HCT116 (cell line): ENCODE measurements around the gene EDEM3. TPM values are rescaled to one million over a fixed set of nuclear protein-coding genes. Genes with fewer than 3 reads are reported as not detected.

Experiments
- ATAC-seq: fragments of 200-7000 bp; cut with Tn5 transposase; 2 replicates; pipeline ENCODE4 v1.9.1; 2020; ENCODE audit warnings: mild to moderate bottlenecking, moderate library complexity
- BruUV-seq: library from RNA; stranded (reverse); fragments of 400-500 nt; replicated peaks from 2 replicates; lab custom pipeline; 2021; lab: Mats Ljungman, UMichigan
- CTCF ChIA-PET: fragments of 300-600 bp; sonication (Branson Sonifier 250); formaldehyde crosslinking; loops from one replicate; lab custom pipeline; 2021; ENCODE audit warnings: antibody characterized with exemption; lab: Charles Lee
- POLR2A ChIA-PET: fragments of 300-600, 350-600 bp; sonication (Branson Sonifier 250); formaldehyde crosslinking; loops from one replicate; lab custom pipeline; 2021; ENCODE audit warnings: antibody characterized with exemption; lab: Charles Lee
- RAD21 ChIA-PET, 2 experiments: fragments of 300-600 bp; sonication (Branson Sonifier 250); formaldehyde crosslinking; loops; one replicate each; lab custom pipeline; 2023; ENCODE audit warnings: low total read pairs in 2 of 2; ENCODE audit not compliant: uncharacterized antibody in 2 of 2, unreplicated experiment in 2 of 2, low non-redundant PET in 1 of 2; lab: Charles Lee
- DNase-seq: peaks from one replicate; pipeline ENCODE4 v3.0.0-alpha.2; 2010; ENCODE audit warnings: low read depth, low spot score
- H2AFZ ChIP-seq: fragments of 200-600 bp; shearing (Covaris generic), sonication (generic); 2 replicates; pipeline ENCODE4 v1.6.1; 2017; ENCODE audit warnings: low read depth, mixed run types, mixed read lengths, antibody characterized with exemption, low read length; ENCODE audit not compliant: poor library complexity, severe bottlenecking
- H3K27ac ChIP-seq: 2 replicates; pipeline ENCODE4 v1.5.1; 2012; ENCODE audit warnings: low read depth, low read length
- H3K27me3 ChIP-seq: fragments of 200-600 bp; sonication (generic); 2 replicates; pipeline ENCODE4 v1.6.1; 2016; ENCODE audit warnings: mixed run types, low read length, mixed read lengths; ENCODE audit not compliant: insufficient read depth
- H3K36me3 ChIP-seq, 2 experiments: fragments of 200-500 bp in 1 of 2; fragments of 200-600 bp in 1 of 2; sonication (Bioruptor generic) in 1 of 2; sonication (generic) in 1 of 2; 2 replicates each; pipeline versions ENCODE4 v1.5.1 to v1.6.1; 2014 to 2016; ENCODE audit warnings: low read length in 2 of 2, inconsistent platforms in 1 of 2, mixed read lengths in 1 of 2, mixed run types in 1 of 2; ENCODE audit not compliant: insufficient read depth in 2 of 2, control insufficient read depth in 1 of 2
- H3K4me1 ChIP-seq, 2 experiments: fragments of 200-600 bp in 1 of 2; sonication (generic) in 1 of 2; 2 replicates each; pipeline versions ENCODE4 v1.5.1 to v1.6.1; 2012 to 2017; ENCODE audit warnings: low read length in 2 of 2, inconsistent platforms in 1 of 2, mild to moderate bottlenecking in 1 of 2, mixed read lengths in 1 of 2, mixed run types in 1 of 2, moderate library complexity in 1 of 2; ENCODE audit not compliant: insufficient read depth in 2 of 2, control insufficient read depth in 1 of 2
- H3K4me2 ChIP-seq: fragments of 200-600 bp; sonication (generic); 2 replicates; pipeline ENCODE4 v1.6.1; 2017; ENCODE audit warnings: mixed run types, low read length, mixed read lengths
- H3K4me3 ChIP-seq, 2 experiments: fragments of 200-600 bp in 1 of 2; sonication (generic) in 1 of 2; replicated peaks in 1 of 2; 2 replicates each; pipeline ENCODE4 v1.5.1; 2011 to 2016; ENCODE audit warnings: low read length in 2 of 2, control low read depth in 1 of 2, low read depth in 1 of 2, mild to moderate bottlenecking in 1 of 2, mixed read lengths in 1 of 2, mixed run types in 1 of 2
- H3K79me2 ChIP-seq: fragments of 200-600 bp; sonication (generic); 2 replicates; pipeline ENCODE4 v1.6.1; 2017; ENCODE audit warnings: mild to moderate bottlenecking, mixed run types, low read length, moderate library complexity, mixed read lengths; ENCODE audit not compliant: insufficient read depth
- H3K9ac ChIP-seq: fragments of 200-600 bp; sonication (generic); 2 replicates; pipeline ENCODE4 v1.6.1; 2016; ENCODE audit warnings: low read length, mixed read lengths
- H3K9me2 ChIP-seq: fragments of 200-600 bp; sonication (generic), shearing (Covaris generic); 2 replicates; pipeline ENCODE4 v1.6.1; 2017; ENCODE audit warnings: mixed run types, mild to moderate bottlenecking, moderate library complexity; ENCODE audit not compliant: insufficient read depth
- H3K9me3 ChIP-seq, 2 experiments: fragments of 200-500 bp in 1 of 2; fragments of 200-600 bp in 1 of 2; sonication (Bioruptor generic) in 1 of 2; sonication (generic) in 1 of 2; 2 replicates each; pipeline ENCODE4 v1.6.1; 2014 to 2017; ENCODE audit warnings: low read length in 2 of 2, mixed read lengths in 2 of 2, inconsistent platforms in 1 of 2, low read depth in 1 of 2, mild to moderate bottlenecking in 1 of 2, mixed run types in 1 of 2, moderate library complexity in 1 of 2; ENCODE audit not compliant: control insufficient read depth in 1 of 2, insufficient read depth in 1 of 2
- H4K20me1 ChIP-seq: fragments of 200-600 bp; sonication (generic), shearing (Covaris generic); 2 replicates; pipeline ENCODE4 v1.6.1; 2017; ENCODE audit warnings: mixed run types, mild to moderate bottlenecking, moderate library complexity; ENCODE audit not compliant: insufficient read depth
- CEBPB ChIP-seq: IDR thresholded peaks from 2 replicates; pipeline ENCODE4 v1.6.1; 2012; ENCODE audit warnings: low read depth
- ELF1 ChIP-seq: IDR thresholded peaks from 2 replicates; pipeline ENCODE4 v1.6.1; 2012; ENCODE audit warnings: low read depth, borderline replicate concordance
- EZH2 ChIP-seq: fragments of 200-600 bp; sonication (generic); IDR thresholded peaks from 2 replicates; pipeline ENCODE4 v1.6.1; 2017; ENCODE audit warnings: antibody characterized with exemption, mixed run types
- EZH2phosphoT487 ChIP-seq: fragments of 200-600 bp; IDR thresholded peaks from 2 replicates; pipeline ENCODE4 v1.6.1; 2018; ENCODE audit warnings: antibody characterized with exemption, borderline replicate concordance
- FOSL1 ChIP-seq: IDR thresholded peaks from 2 replicates; pipeline ENCODE4 v1.6.1; 2012; ENCODE audit warnings: low read depth
- JUND ChIP-seq: IDR thresholded peaks from 2 replicates; pipeline ENCODE4 v1.6.1; 2012
- POLR2A ChIP-seq: IDR thresholded peaks from 2 replicates; pipeline ENCODE4 v1.7.0; 2011; ENCODE audit warnings: borderline replicate concordance; ENCODE audit not compliant: insufficient read depth, insufficient read length; ENCODE audit errors: extremely low read depth
- POLR2AphosphoS5 ChIP-seq: IDR thresholded peaks from 2 replicates; pipeline ENCODE4 v1.6.1; 2011; ENCODE audit warnings: mild to moderate bottlenecking, low read depth, low read length, moderate library complexity
- RAD21 ChIP-seq: IDR thresholded peaks from 2 replicates; pipeline ENCODE4 v1.6.1; 2012; ENCODE audit warnings: low read depth, mild to moderate bottlenecking
- SIN3A ChIP-seq: IDR thresholded peaks from 2 replicates; pipeline ENCODE4 v1.6.1; 2012; ENCODE audit warnings: low read depth
- SRF ChIP-seq: IDR thresholded peaks from 2 replicates; pipeline ENCODE4 v1.6.1; 2012; ENCODE audit warnings: low read depth
- ZFX ChIP-seq: fragments of 450-650 bp; IDR thresholded peaks from 2 replicates; pipeline ENCODE4 v1.6.1; 2017
- ZNF274 ChIP-seq: fragments of 200-500 bp; sonication (Bioruptor generic); IDR thresholded peaks from 2 replicates; pipeline ENCODE4 v1.6.1; 2014; ENCODE audit warnings: mild to moderate bottlenecking, low read depth, low read length, inconsistent platforms
- intact Hi-C: fragments of 100-400 bp; cut with micrococcal nuclease; formaldehyde crosslinking; loops from 2 replicates; pipeline ENCODE4 v1.10.0; 2022
- total RNA-seq: library from RNA; stranded (reverse); gene quantifications from one replicate; pipeline ENCODE4 v1.2.1, GENCODE V29; 2021; ENCODE audit not compliant: unreplicated experiment
- TF ChIP-seq, protein P1 (sequence below): IDR thresholded peaks from 2 replicates; pipeline ENCODE4 v1.6.1; 2011; ENCODE audit warnings: mild to moderate bottlenecking, low read length, moderate library complexity; ENCODE audit not compliant: insufficient replicate concordance; ENCODE audit errors: extremely low read depth
- TF ChIP-seq, protein P2 (sequence below), 3 experiments: fragments of 200-600 bp in 1 of 3; sonication (generic) in 1 of 3; IDR thresholded peaks in 2 of 3; conservative IDR thresholded peaks in 1 of 3; 2 replicates each; pipeline ENCODE4 v1.5.1; 2012 to 2017; ENCODE audit warnings: low read depth in 2 of 3, low read length in 2 of 3, antibody characterized with exemption in 1 of 3, borderline replicate concordance in 1 of 3, control low read depth in 1 of 3, mild to moderate bottlenecking in 1 of 3, mixed read lengths in 1 of 3, mixed run types in 1 of 3, moderate library complexity in 1 of 3; ENCODE audit not compliant: insufficient read depth in 1 of 3
- TF ChIP-seq, protein P3 (sequence below): IDR thresholded peaks from 2 replicates; pipeline ENCODE4 v1.6.1; 2012

The EDEM3 gene
- total RNA-seq, 1 experiment from 2014 or later = 14.9 TPM

DNA sequence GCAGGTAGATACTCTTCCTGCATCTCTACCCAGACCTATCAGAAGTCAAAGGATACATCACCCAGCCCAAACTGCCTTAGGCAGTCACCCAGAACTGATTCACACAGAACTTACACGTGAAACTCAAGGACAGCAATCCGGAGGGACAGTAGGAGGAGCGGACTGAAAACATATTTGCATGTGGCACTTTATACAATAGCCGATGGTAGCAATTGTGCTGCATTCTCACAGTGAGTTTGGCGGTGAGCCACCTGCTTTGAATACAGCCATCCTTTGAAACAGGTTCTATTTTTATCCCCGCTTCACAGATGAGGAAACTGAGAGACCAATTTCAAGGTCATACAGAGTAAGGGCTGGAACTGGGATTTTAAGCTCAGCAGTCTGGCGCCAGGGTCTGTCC is 69.5 kb downstream of the EDEM3 start (continued):
- TF ChIP-seq POLR2AphosphoS5 (no peak), RAD21 (no peak), SIN3A (no peak), SRF (no peak), EZH2phosphoT487 (no peak)
- TF ChIP-seq, protein P1, sequence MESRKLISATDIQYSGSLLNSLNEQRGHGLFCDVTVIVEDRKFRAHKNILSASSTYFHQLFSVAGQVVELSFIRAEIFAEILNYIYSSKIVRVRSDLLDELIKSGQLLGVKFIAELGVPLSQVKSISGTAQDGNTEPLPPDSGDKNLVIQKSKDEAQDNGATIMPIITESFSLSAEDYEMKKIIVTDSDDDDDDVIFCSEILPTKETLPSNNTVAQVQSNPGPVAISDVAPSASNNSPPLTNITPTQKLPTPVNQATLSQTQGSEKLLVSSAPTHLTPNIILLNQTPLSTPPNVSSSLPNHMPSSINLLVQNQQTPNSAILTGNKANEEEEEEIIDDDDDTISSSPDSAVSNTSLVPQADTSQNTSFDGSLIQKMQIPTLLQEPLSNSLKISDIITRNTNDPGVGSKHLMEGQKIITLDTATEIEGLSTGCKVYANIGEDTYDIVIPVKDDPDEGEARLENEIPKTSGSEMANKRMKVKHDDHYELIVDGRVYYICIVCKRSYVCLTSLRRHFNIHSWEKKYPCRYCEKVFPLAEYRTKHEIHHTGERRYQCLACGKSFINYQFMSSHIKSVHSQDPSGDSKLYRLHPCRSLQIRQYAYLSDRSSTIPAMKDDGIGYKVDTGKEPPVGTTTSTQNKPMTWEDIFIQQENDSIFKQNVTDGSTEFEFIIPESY = no peak

DNA sequence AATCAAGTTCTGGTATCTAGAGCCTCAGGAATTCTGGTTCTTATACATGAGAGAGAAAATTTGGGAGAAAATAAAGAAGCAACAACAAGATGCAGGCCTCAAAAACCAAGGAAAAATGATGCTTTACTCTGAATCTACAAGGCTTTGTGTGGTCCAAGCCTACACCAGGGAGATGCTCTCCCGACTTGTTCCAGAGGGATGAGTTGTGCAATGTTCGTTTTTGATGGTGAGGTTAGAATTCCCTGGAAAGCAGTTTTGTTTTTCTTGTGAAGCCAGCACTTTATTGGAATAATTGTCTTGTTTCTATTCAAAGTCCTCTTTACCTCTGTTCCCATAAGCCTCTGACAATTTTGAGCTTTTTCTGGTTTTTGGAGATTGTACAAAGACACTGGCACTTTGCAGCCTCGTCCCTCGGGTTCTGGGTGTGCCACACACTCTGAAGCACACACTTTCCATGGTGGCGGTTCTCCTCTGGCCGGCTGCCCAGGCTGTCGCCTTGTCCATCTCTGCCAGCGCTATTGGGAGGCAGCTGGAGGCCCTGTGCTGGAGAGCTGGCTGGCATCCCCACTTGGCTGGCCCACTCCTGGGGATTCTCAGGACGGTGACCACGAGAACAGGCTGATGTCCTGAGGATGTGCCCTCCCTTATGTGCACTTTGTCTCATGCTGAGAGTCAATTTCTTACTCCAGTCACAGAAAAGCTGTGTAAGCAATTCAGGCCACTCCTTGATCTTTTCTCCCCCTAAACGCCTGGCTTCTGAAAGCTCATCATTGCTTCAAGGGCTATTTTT is 70.2 kb downstream of the EDEM3 start:
- Histone ChIP-seq H4K20me1 (no peaks in the 10 kb centered on the region), H3K27ac (no peak overlapping the region), H2AFZ (no peak overlapping the region)
- CTCF ChIA-PET = no interaction called here
- no peak for ATAC-seq
- TF ChIP-seq ELF1 = no peak
- no peak for TF ChIP-seq SRF
- TF ChIP-seq EZH2phosphoT487 = no peak
- TF ChIP-seq, protein P2, sequence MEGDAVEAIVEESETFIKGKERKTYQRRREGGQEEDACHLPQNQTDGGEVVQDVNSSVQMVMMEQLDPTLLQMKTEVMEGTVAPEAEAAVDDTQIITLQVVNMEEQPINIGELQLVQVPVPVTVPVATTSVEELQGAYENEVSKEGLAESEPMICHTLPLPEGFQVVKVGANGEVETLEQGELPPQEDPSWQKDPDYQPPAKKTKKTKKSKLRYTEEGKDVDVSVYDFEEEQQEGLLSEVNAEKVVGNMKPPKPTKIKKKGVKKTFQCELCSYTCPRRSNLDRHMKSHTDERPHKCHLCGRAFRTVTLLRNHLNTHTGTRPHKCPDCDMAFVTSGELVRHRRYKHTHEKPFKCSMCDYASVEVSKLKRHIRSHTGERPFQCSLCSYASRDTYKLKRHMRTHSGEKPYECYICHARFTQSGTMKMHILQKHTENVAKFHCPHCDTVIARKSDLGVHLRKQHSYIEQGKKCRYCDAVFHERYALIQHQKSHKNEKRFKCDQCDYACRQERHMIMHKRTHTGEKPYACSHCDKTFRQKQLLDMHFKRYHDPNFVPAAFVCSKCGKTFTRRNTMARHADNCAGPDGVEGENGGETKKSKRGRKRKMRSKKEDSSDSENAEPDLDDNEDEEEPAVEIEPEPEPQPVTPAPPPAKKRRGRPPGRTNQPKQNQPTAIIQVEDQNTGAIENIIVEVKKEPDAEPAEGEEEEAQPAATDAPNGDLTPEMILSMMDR (IDR thresholded peaks at IDR 0.05 in 2 of 3, conservative IDR thresholded peaks at IDR 0.05 in 1 of 3; ENCODE audit: borderline replicate concordance in 1 of 3, insufficient read depth in 1 of 3, low read depth in 2 of 3, low read length in 2 of 3) = no peak
- no peak for TF ChIP-seq ZFX
- no peak for TF ChIP-seq CEBPB
- no peak for TF ChIP-seq ZNF274
- TF ChIP-seq, protein P3, sequence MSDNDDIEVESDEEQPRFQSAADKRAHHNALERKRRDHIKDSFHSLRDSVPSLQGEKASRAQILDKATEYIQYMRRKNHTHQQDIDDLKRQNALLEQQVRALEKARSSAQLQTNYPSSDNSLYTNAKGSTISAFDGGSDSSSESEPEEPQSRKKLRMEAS = no peak
- TF ChIP-seq EZH2 = no peak
- TF ChIP-seq JUND = no peak
- no peak for TF ChIP-seq SIN3A
- TF ChIP-seq POLR2A = no peak
- no peak for TF ChIP-seq POLR2AphosphoS5
- no peak for TF ChIP-seq FOSL1
- TF ChIP-seq, protein P1 = no peak
- TF ChIP-seq, all 23 proteins: peak for 0
- BruUV-seq = no TSS peak
- Histone ChIP-seq H3K9me2 (no peaks in the 10 kb centered on the region), H3K9me3 (0 out of 4 replicates have a peak, but pooled peaks cover 3% of the 10 kb centered on the region in 2 experiments), H3K9ac (no peak overlapping the region), H3K27me3 (no peaks in the 10 kb centered on the region), H3K4me3 (no peak overlapping the region), H3K79me2 (no peaks in the 10 kb centered on the region), H3K36me3 (no peaks in the 10 kb centered on the region), H3K4me1 (no peaks in the 10 kb centered on the region), H3K4me2 (no peak overlapping the region)
- POLR2A ChIA-PET = no interaction called here
- intact Hi-C loops = no loop called here
- RAD21 ChIA-PET = no interaction called here
- DNase-seq = no peak
